GM12878 (cell line): ENCODE results near the gene MEF2C. TPM values are rescaled to one million over a fixed set of nuclear protein-coding genes. Genes with fewer than 3 reads are reported as not detected.
A peak's percentile ranks its signal among the peaks of the same experiment; 100 is the strongest.

ENCODE experiments used
- ATAC-seq: fragments of 200-7000 bp; cut with Tn5 transposase; 3 replicates; pipeline ENCODE4 v1.9.1; 2020; ENCODE audit warnings: mild to moderate bottlenecking, moderate library complexity
- BruUV-seq: library from RNA; stranded (reverse); fragments of 400-500 nt; replicated peaks from 2 replicates; lab custom pipeline; 2021; lab: Mats Ljungman, UMichigan
- CTCF ChIA-PET: fragments of 300-600 bp; sonication (Branson Sonifier 250); formaldehyde crosslinking; extraction: SDS; loops from one replicate; lab custom pipeline; 2021; ENCODE audit warnings: inconsistent platforms; lab: Yijun Ruan, JAX
- POLR2A ChIA-PET: fragments of 350-600 bp; formaldehyde crosslinking; extraction: SDS; loops from one replicate; lab custom pipeline; 2021; ENCODE audit warnings: inconsistent platforms; lab: Charles Lee
- RAD21 ChIA-PET: fragments of 300-600 bp; sonication (Branson Sonifier 250); formaldehyde crosslinking; loops from one replicate; lab custom pipeline; 2023; ENCODE audit warnings: antibody characterized with exemption; ENCODE audit not compliant: unreplicated experiment; lab: Charles Lee
- SMC1A ChIA-PET: fragments of 300-600 bp; sonication (Branson Sonifier 250); formaldehyde crosslinking; loops from one replicate; lab custom pipeline; 2023; ENCODE audit not compliant: unreplicated experiment, uncharacterized antibody; lab: Charles Lee
- DNase-seq: peaks from one replicate; pipeline ENCODE4 v3.0.0-alpha.2; 2011; ENCODE audit warnings: low read depth, low spot score
- FAIRE-seq: peaks from 3 replicates; lab custom pipeline; 2011; peaks lifted over from hg19 to GRCh38; lab: Jason Lieb, UNC
- H2AFZ ChIP-seq: 2 replicates; pipeline ENCODE4 v1.6.0; 2011; ENCODE audit warnings: low read depth, low read length, control low read depth; ENCODE audit not compliant: control insufficient read depth
- H3K27ac ChIP-seq: 2 replicates; pipeline ENCODE4 v1.5.1; 2011; ENCODE audit warnings: control low read depth; ENCODE audit not compliant: control insufficient read depth, insufficient read depth
- H3K27me3 ChIP-seq, 2 experiments: replicated peaks in 1 of 2; 2 replicates each; pipeline versions ENCODE4 v1.6.0 to v1.6.1; 2011; ENCODE audit warnings: low read length in 1 of 2; ENCODE audit not compliant: control insufficient read depth in 2 of 2, insufficient read depth in 2 of 2
- H3K36me3 ChIP-seq, 2 experiments: 2 replicates each; pipeline ENCODE4 v1.5.1; 2011; ENCODE audit warnings: low read length in 1 of 2; ENCODE audit not compliant: control insufficient read depth in 2 of 2, insufficient read depth in 2 of 2
- H3K4me1 ChIP-seq: 2 replicates; pipeline ENCODE4 v1.6.1; 2011; ENCODE audit warnings: mild to moderate bottlenecking, low read length, moderate library complexity, mixed read lengths; ENCODE audit not compliant: control insufficient read depth, insufficient read depth
- H3K4me2 ChIP-seq: 2 replicates; pipeline ENCODE4 v1.6.0; 2011; ENCODE audit warnings: control low read depth; ENCODE audit not compliant: control insufficient read depth, insufficient read depth
- H3K4me3 ChIP-seq: fragments of 200-600 bp; sonication (generic); 2 replicates; pipeline ENCODE4 v1.5.1; 2016
- H3K79me2 ChIP-seq: 2 replicates; pipeline ENCODE4 v1.6.0; 2011; ENCODE audit warnings: low read length; ENCODE audit not compliant: control insufficient read depth, insufficient read depth
- H3K9ac ChIP-seq: 2 replicates; pipeline ENCODE4 v1.8.0; 2011; ENCODE audit warnings: low read length, control low read depth, mixed read lengths; ENCODE audit not compliant: control insufficient read depth, insufficient read depth
- H3K9me3 ChIP-seq: replicated peaks from 3 replicates; pipeline ENCODE4 v1.5.1; 2011; ENCODE audit warnings: mild to moderate bottlenecking, low read length; ENCODE audit not compliant: control insufficient read depth, insufficient read depth
- H4K20me1 ChIP-seq: 2 replicates; pipeline ENCODE4 v1.6.0; 2011; ENCODE audit not compliant: control insufficient read depth, insufficient read depth
- BRCA1 ChIP-seq: IDR thresholded peaks from 2 replicates; pipeline ENCODE4 v1.6.1; 2011; ENCODE audit warnings: low read depth, low read length, improper control_type of control experiment
- ESRRA ChIP-seq: IDR thresholded peaks from 2 replicates; pipeline ENCODE4 v1.6.1; 2012; ENCODE audit warnings: mild to moderate bottlenecking, low read length, improper control_type of control experiment
- POLR2AphosphoS2 ChIP-seq: IDR thresholded peaks from 2 replicates; pipeline ENCODE4 v1.6.1; 2011; ENCODE audit warnings: low read depth, mild to moderate bottlenecking, low read length, improper control_type of control experiment, moderate library complexity
- SIN3A ChIP-seq: IDR thresholded peaks from 2 replicates; pipeline ENCODE4 v1.6.1; 2012; ENCODE audit warnings: low read depth, low read length, improper control_type of control experiment
- YBX1 ChIP-seq: fragments of 450-650 bp; IDR thresholded peaks from 2 replicates; pipeline ENCODE4 v1.6.1; 2016; ENCODE audit warnings: antibody characterized with exemption
- WGBS: methylation state at CpG from one replicate; pipeline ENCODE4 v1.1.6; 2016; ENCODE audit warnings: low lambda C conversion rate; ENCODE audit not compliant: insufficient replicate concordance, insufficient coverage; ENCODE audit errors: missing lambda C conversion rate; 5-methylcytosine and 5-hydroxymethylcytosine counted together
- in situ Hi-C: fragments of 300-500 bp; cut with MboI; formaldehyde crosslinking; loops from 9 replicates; pipeline ENCODE4 v1.14.3; 2018; ENCODE audit warnings: mixed read lengths
- intact Hi-C: fragments of 100-400 bp; cut with micrococcal nuclease; formaldehyde crosslinking; loops from one replicate; pipeline ENCODE4 v1.14.2; 2022; ENCODE audit not compliant: unreplicated experiment
- polyA plus RNA-seq, 11 experiments: library from polyadenylated mRNA; depleted of rRNA in 4 of 11; unstranded in 6 of 11; stranded (reverse) in 5 of 11; fragments of >200 nt; fragmentation: Nextera tagmentation in 4 of 11; fragmentation: Illumina TruSeq in 1 of 11; extraction: Ambion mirVana in 4 of 11; extraction: Trizol in 1 of 11; gene quantifications; 1 replicate in 1 of 11; 2 replicates in 10 of 11; pipeline versions ENCODE4 v1.2.1 to v1.2.3, GENCODE V29; 2011 to 2016; ENCODE audit warnings: inconsistent platforms in 2 of 11, missing spikeins in 2 of 11, low read depth in 1 of 11
- total RNA-seq, 4 experiments: library from RNA; depleted of rRNA in 3 of 4; stranded (reverse); fragments of >200 nt in 3 of 4; fragmentation: Illumina TruSeq in 1 of 4; extraction: Trizol in 1 of 4; gene quantifications; 2 replicates each; pipeline versions ENCODE4 v1.2.1 to v1.2.3, GENCODE V29; 2013 to 2021
- TF ChIP-seq, protein P1 (sequence below): IDR thresholded peaks from 2 replicates; pipeline ENCODE4 v1.6.1; 2012; ENCODE audit warnings: low read length, inconsistent platforms
- TF ChIP-seq, protein P2 (sequence below): IDR thresholded peaks from 2 replicates; pipeline ENCODE4 v1.6.1; 2012; ENCODE audit warnings: low read depth, low read length, improper control_type of control experiment
- TF ChIP-seq, protein P3 (sequence below): IDR thresholded peaks from 2 replicates; pipeline ENCODE4 v1.6.1; 2012; ENCODE audit warnings: mild to moderate bottlenecking, low read depth, low read length
- TF ChIP-seq, protein P4 (sequence below): IDR thresholded peaks from 2 replicates; pipeline ENCODE4 v1.6.1; 2012; ENCODE audit warnings: improper control_type of control experiment, low read depth, low read length; ENCODE audit not compliant: insufficient replicate concordance

The MEF2C gene
- total and polyA plus RNA-seq, 10 of the 15 experiments (the other 5 are each of a cell fraction or from before 2014, with no cell fraction given), result 104 to 225 (median 180) TPM

DNA sequence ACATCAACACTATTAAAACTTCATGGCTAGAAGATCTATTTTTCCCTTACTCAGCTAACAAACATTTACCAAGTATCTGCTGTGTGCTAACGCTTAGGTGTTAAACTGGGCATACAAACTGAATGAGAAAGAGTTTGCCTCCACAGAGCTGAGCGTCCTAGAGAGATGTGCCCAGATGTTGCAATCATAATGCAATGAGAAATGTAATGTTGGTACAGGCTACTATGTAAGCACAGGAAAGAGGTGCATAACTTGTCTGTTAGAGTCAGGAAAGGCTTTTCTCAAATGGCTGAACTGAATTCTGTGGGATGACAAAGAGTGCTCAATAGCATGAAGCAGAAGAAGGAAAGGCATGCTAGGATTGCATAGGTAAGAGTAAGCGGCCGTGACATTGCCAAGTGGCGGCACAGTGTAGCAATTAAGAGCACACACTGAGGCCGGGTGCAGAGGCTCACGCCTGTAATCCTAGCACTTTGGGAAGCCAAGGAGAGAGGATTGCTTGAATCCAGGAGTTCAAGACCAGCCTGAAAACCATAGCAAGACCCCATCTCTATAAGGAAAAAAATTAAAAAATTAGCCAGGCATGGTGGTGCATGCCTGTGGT, 137.8 kb downstream of the MEF2C start:
- intact Hi-C loops, result no loop called here
- ChIA-PET SMC1A (interaction anchor here (1.7 to 6.5 kb wide), 6 partner anchors 9 to 141 kb away, joined by 4 to 83 read pairs (median 24); no protein-coding TSS in a partner anchor), CTCF (interaction anchor here (1.5 to 4.4 kb wide), 4 partner anchors 8 to 18 kb away, joined by 5 to 25 read pairs (median 10); no protein-coding TSS in a partner anchor), RAD21 (interaction anchor here (1.2 to 24.9 kb wide), 7 partner anchors 9 to 138 kb away, joined by 3 to 594 read pairs (median 13); partner anchors contain the start of gene MEF2C), POLR2A (interaction anchor here (2.8 kb wide), 1 partner anchor 12 kb away, joined by 17 read pairs; no protein-coding TSS in a partner anchor)
- peak overlapping the region; percentile 76 for H3K27ac ChIP-seq
- no peaks in the 10 kb centered on the region for H3K27me3 ChIP-seq
- BruUV-seq, result no TSS peak
- no peak overlapping the region for H3K9ac ChIP-seq
- H3K9me3 ChIP-seq, result no peaks in the 10 kb centered on the region
- in situ Hi-C loops, result no loop called here
- no peak for DNase-seq
- ATAC-seq, result no peak
- H3K4me3 ChIP-seq, result no peak overlapping the region
- H3K4me2 ChIP-seq, result no peak overlapping the region
- TF ChIP-seq, protein P1, sequence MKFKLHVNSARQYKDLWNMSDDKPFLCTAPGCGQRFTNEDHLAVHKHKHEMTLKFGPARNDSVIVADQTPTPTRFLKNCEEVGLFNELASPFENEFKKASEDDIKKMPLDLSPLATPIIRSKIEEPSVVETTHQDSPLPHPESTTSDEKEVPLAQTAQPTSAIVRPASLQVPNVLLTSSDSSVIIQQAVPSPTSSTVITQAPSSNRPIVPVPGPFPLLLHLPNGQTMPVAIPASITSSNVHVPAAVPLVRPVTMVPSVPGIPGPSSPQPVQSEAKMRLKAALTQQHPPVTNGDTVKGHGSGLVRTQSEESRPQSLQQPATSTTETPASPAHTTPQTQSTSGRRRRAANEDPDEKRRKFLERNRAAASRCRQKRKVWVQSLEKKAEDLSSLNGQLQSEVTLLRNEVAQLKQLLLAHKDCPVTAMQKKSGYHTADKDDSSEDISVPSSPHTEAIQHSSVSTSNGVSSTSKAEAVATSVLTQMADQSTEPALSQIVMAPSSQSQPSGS, result no peak
- no peak for TF ChIP-seq BRCA1
- no peak for TF ChIP-seq POLR2AphosphoS2
- no peak for TF ChIP-seq ESRRA
- TF ChIP-seq, protein P2, sequence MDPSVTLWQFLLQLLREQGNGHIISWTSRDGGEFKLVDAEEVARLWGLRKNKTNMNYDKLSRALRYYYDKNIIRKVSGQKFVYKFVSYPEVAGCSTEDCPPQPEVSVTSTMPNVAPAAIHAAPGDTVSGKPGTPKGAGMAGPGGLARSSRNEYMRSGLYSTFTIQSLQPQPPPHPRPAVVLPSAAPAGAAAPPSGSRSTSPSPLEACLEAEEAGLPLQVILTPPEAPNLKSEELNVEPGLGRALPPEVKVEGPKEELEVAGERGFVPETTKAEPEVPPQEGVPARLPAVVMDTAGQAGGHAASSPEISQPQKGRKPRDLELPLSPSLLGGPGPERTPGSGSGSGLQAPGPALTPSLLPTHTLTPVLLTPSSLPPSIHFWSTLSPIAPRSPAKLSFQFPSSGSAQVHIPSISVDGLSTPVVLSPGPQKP, result no peak
- no peak for TF ChIP-seq YBX1
- no peak for TF ChIP-seq SIN3A
- TF ChIP-seq, protein P3, sequence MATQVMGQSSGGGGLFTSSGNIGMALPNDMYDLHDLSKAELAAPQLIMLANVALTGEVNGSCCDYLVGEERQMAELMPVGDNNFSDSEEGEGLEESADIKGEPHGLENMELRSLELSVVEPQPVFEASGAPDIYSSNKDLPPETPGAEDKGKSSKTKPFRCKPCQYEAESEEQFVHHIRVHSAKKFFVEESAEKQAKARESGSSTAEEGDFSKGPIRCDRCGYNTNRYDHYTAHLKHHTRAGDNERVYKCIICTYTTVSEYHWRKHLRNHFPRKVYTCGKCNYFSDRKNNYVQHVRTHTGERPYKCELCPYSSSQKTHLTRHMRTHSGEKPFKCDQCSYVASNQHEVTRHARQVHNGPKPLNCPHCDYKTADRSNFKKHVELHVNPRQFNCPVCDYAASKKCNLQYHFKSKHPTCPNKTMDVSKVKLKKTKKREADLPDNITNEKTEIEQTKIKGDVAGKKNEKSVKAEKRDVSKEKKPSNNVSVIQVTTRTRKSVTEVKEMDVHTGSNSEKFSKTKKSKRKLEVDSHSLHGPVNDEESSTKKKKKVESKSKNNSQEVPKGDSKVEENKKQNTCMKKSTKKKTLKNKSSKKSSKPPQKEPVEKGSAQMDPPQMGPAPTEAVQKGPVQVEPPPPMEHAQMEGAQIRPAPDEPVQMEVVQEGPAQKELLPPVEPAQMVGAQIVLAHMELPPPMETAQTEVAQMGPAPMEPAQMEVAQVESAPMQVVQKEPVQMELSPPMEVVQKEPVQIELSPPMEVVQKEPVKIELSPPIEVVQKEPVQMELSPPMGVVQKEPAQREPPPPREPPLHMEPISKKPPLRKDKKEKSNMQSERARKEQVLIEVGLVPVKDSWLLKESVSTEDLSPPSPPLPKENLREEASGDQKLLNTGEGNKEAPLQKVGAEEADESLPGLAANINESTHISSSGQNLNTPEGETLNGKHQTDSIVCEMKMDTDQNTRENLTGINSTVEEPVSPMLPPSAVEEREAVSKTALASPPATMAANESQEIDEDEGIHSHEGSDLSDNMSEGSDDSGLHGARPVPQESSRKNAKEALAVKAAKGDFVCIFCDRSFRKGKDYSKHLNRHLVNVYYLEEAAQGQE, result no peak
- TF ChIP-seq, protein P4, sequence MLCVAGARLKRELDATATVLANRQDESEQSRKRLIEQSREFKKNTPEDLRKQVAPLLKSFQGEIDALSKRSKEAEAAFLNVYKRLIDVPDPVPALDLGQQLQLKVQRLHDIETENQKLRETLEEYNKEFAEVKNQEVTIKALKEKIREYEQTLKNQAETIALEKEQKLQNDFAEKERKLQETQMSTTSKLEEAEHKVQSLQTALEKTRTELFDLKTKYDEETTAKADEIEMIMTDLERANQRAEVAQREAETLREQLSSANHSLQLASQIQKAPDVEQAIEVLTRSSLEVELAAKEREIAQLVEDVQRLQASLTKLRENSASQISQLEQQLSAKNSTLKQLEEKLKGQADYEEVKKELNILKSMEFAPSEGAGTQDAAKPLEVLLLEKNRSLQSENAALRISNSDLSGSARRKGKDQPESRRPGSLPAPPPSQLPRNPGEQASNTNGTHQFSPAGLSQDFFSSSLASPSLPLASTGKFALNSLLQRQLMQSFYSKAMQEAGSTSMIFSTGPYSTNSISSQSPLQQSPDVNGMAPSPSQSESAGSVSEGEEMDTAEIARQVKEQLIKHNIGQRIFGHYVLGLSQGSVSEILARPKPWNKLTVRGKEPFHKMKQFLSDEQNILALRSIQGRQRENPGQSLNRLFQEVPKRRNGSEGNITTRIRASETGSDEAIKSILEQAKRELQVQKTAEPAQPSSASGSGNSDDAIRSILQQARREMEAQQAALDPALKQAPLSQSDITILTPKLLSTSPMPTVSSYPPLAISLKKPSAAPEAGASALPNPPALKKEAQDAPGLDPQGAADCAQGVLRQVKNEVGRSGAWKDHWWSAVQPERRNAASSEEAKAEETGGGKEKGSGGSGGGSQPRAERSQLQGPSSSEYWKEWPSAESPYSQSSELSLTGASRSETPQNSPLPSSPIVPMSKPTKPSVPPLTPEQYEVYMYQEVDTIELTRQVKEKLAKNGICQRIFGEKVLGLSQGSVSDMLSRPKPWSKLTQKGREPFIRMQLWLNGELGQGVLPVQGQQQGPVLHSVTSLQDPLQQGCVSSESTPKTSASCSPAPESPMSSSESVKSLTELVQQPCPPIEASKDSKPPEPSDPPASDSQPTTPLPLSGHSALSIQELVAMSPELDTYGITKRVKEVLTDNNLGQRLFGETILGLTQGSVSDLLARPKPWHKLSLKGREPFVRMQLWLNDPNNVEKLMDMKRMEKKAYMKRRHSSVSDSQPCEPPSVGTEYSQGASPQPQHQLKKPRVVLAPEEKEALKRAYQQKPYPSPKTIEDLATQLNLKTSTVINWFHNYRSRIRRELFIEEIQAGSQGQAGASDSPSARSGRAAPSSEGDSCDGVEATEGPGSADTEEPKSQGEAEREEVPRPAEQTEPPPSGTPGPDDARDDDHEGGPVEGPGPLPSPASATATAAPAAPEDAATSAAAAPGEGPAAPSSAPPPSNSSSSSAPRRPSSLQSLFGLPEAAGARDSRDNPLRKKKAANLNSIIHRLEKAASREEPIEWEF, result no peak
- no peak overlapping the region for H2AFZ ChIP-seq
- peaks cover 5% of the 10 kb centered on the region for H3K79me2 ChIP-seq
- no peaks in the 10 kb centered on the region for H4K20me1 ChIP-seq
- WGBS, result 99% methylated on average over 7 of the region's 7 CpGs
- peaks cover 26% of the 10 kb centered on the region for H3K4me1 ChIP-seq
- peaks cover 0 to 31% of the 10 kb centered on the region in 2 experiments for H3K36me3 ChIP-seq
- FAIRE-seq, result no peak
